ENCODE measurements around the gene JAK1.

- TF ChIP-seq POLR2AphosphoS5 (IDR thresholded peaks at IDR 0.05), result no peak
- TF ChIP-seq EP300 (IDR thresholded peaks at IDR 0.05), result no peak
- TF ChIP-seq CTCF (IDR thresholded peaks at IDR 0.05), result no peak
- TF ChIP-seq POLR2A (IDR thresholded peaks at IDR 0.05), result no peak
Measured at GRCh38 chr1:64906447-64906846, 59.9 kb downstream of the JAK1 start.
